ENCODE data around the gene AMDHD1. TPM values are rescaled to one million over a fixed set of nuclear protein-coding genes. Genes with fewer than 3 reads are reported as not detected.

The AMDHD1 gene, protein sequence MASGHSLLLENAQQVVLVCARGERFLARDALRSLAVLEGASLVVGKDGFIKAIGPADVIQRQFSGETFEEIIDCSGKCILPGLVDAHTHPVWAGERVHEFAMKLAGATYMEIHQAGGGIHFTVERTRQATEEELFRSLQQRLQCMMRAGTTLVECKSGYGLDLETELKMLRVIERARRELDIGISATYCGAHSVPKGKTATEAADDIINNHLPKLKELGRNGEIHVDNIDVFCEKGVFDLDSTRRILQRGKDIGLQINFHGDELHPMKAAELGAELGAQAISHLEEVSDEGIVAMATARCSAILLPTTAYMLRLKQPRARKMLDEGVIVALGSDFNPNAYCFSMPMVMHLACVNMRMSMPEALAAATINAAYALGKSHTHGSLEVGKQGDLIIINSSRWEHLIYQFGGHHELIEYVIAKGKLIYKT
- total RNA-seq = under 0.01 and 0.33 TPM in 2 replicates
- polyA plus RNA-seq = 0.08 and 0.25 TPM in 2 replicates
- 0.10 TPM in 1 of 2 replicates, not detected in the other for polyA plus RNA-seq (2012)
- polyA minus RNA-seq (ENCODE audit: low replicate concordance) = not detected in 2 replicates

DNA sequence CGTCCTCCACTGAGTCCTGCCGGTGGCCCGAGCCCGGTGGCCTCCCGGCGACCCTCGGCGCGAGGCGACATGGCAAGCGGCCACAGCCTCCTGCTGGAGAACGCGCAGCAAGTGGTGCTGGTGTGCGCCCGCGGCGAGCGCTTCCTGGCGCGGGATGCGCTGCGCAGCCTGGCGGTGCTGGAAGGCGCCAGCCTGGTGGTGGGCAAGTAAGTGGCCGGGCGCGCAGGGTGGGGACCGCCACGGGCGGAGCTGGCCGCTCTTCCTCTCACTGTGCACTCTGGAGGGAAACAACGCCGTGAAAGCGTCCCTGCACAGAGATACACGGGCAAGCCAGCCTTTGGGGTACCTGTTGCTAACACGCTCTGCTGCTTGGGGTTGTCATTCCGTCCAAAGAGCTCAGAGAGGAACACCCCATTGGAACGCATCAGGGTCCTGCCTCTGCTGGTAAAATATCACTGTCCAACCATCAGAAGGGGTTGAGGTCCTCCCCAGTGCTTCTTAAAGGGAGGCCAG, at the start of gene AMDHD1:
Gene AMDHD1 (plus strand): TSS at position 2 of the 513 bp plus-strand sequence. CDS start 68 bp downstream, at position 70.
- H3K27ac ChIP-seq (ENCODE audit: insufficient read depth, low read length) = no peak within 1 kb of the TSS

GRCh38 chr12:95896846-95897245, 46.3 kb upstream of the AMDHD1 start:
- Histone ChIP-seq H3K9me3 (ENCODE audit: control insufficient read depth, insufficient read depth, low read depth, low read length) (no peaks in the 10 kb centered on the region), H3K4me2 (ENCODE audit: extremely low read depth, insufficient read depth, low read length) (no peak overlapping the region), H3K36me3 (ENCODE audit: control insufficient read depth, insufficient read depth, low read length) (no peaks in the 10 kb centered on the region), H3K4me3 (replicated peaks in 1 of 4; ENCODE audit: control extremely low read depth in 1 of 4, insufficient read depth in 1 of 4, low read depth in 3 of 4, low read length in 4 of 4) (no peak overlapping the region), H3K79me2 (ENCODE audit: control insufficient read depth, insufficient read depth, low read length) (no peaks in the 10 kb centered on the region), H4K20me1 (ENCODE audit: control insufficient read depth, extremely low read depth, insufficient read depth, low read length) (no peaks in the 10 kb centered on the region), H3K27ac (ENCODE audit: insufficient read depth, low read length) (no peak overlapping the region), H3K9ac (ENCODE audit: insufficient read depth, low read length) (no peak overlapping the region), H3K4me1 (ENCODE audit: control insufficient read depth, extremely low read depth, insufficient read depth, low read length) (no peaks in the 10 kb centered on the region), H2AFZ (ENCODE audit: low read length) (no peak overlapping the region), H3K27me3 (ENCODE audit: control insufficient read depth, insufficient read depth, low read length) (no peaks in the 10 kb centered on the region)
- DNase-seq (ENCODE audit: low read depth in 2 of 2) = no peak
- TF ChIP-seq EZH2 (IDR thresholded peaks at IDR 0.05; ENCODE audit: low read length, missing control alignments) (no peak), CTCF (conservative IDR thresholded peaks at IDR 0.05 in 1 of 2, IDR thresholded peaks at IDR 0.05 in 1 of 2; ENCODE audit: low read depth in 1 of 2, low read length in 2 of 2) (no peak)

More for the DNA sequence above, at the start of gene AMDHD1:
- Histone ChIP-seq H3K9ac (ENCODE audit: insufficient read depth, low read length) (peak within 1 kb of the TSS; percentile 33), H3K4me2 (ENCODE audit: extremely low read depth, insufficient read depth, low read length) (peak within 1 kb of the TSS; percentile 67), H3K9me3 (ENCODE audit: control insufficient read depth, insufficient read depth, low read depth, low read length) (no peaks in the 10 kb centered on the region), H2AFZ (ENCODE audit: low read length) (peak within 1 kb of the TSS; percentile 73), H3K36me3 (ENCODE audit: control insufficient read depth, insufficient read depth, low read length) (no peaks in the 10 kb centered on the region), H4K20me1 (ENCODE audit: control insufficient read depth, extremely low read depth, insufficient read depth, low read length) (no peaks in the 10 kb centered on the region), H3K4me3 (replicated peaks in 1 of 4; ENCODE audit: control extremely low read depth in 1 of 4, insufficient read depth in 1 of 4, low read depth in 3 of 4, low read length in 4 of 4) (peak within 1 kb of the TSS; percentile 46 to 90 (median 66)), H3K27me3 (ENCODE audit: control insufficient read depth, insufficient read depth, low read length) (peaks cover 3% of the 10 kb centered on the region), H3K79me2 (ENCODE audit: control insufficient read depth, insufficient read depth, low read length) (no peaks in the 10 kb centered on the region), H3K4me1 (ENCODE audit: control insufficient read depth, extremely low read depth, insufficient read depth, low read length) (no peaks in the 10 kb centered on the region)
- TF ChIP-seq EZH2 (IDR thresholded peaks at IDR 0.05; ENCODE audit: low read length, missing control alignments) = no peak
- peak; percentile 5 to 19 for TF ChIP-seq CTCF (conservative IDR thresholded peaks at IDR 0.05 in 1 of 2, IDR thresholded peaks at IDR 0.05 in 1 of 2; ENCODE audit: low read depth in 1 of 2, low read length in 2 of 2)
- DNase-seq (ENCODE audit: low read depth in 2 of 2) = peak; percentile 46 to 61

DNA sequence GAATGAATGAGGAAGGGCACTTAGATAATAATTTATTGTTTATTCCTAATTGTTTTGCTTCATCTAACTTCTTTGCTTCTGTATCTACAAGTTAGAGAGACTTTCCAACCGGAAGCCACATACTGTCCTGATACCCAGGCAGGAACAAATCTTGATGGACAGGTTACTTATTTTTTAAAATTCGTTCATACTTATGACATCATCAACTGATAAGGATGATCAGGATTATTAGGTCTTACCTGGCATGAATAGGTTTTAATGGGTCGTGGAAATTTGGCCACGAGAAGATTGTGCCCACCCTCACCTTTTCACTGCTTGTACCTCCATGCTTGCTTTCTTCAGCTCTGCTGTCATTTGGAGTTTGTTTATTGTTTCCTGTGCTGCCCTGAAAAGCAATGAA, 45.0 kb upstream of the AMDHD1 start:
- TF ChIP-seq CTCF (conservative IDR thresholded peaks at IDR 0.05 in 1 of 2, IDR thresholded peaks at IDR 0.05 in 1 of 2; ENCODE audit: low read depth in 1 of 2, low read length in 2 of 2) = no peak
- TF ChIP-seq EZH2 (IDR thresholded peaks at IDR 0.05; ENCODE audit: low read length, missing control alignments) = no peak
- Histone ChIP-seq H4K20me1 (ENCODE audit: control insufficient read depth, extremely low read depth, insufficient read depth, low read length) (no peaks in the 10 kb centered on the region), H3K4me3 (replicated peaks in 1 of 4; ENCODE audit: control extremely low read depth in 1 of 4, insufficient read depth in 1 of 4, low read depth in 3 of 4, low read length in 4 of 4) (no peak overlapping the region), H2AFZ (ENCODE audit: low read length) (no peak overlapping the region), H3K9me3 (ENCODE audit: control insufficient read depth, insufficient read depth, low read depth, low read length) (no peaks in the 10 kb centered on the region), H3K4me1 (ENCODE audit: control insufficient read depth, extremely low read depth, insufficient read depth, low read length) (no peaks in the 10 kb centered on the region), H3K79me2 (ENCODE audit: control insufficient read depth, insufficient read depth, low read length) (no peaks in the 10 kb centered on the region), H3K9ac (ENCODE audit: insufficient read depth, low read length) (no peak overlapping the region), H3K36me3 (ENCODE audit: control insufficient read depth, insufficient read depth, low read length) (no peaks in the 10 kb centered on the region), H3K4me2 (ENCODE audit: extremely low read depth, insufficient read depth, low read length) (no peak overlapping the region), H3K27ac (ENCODE audit: insufficient read depth, low read length) (no peak overlapping the region), H3K27me3 (ENCODE audit: control insufficient read depth, insufficient read depth, low read length) (no peaks in the 10 kb centered on the region)
- no peak for DNase-seq (ENCODE audit: low read depth in 2 of 2)

All from fibroblast of lung (primary cell).